Measurements from ENCODE around the gene DYSF.

DNA sequence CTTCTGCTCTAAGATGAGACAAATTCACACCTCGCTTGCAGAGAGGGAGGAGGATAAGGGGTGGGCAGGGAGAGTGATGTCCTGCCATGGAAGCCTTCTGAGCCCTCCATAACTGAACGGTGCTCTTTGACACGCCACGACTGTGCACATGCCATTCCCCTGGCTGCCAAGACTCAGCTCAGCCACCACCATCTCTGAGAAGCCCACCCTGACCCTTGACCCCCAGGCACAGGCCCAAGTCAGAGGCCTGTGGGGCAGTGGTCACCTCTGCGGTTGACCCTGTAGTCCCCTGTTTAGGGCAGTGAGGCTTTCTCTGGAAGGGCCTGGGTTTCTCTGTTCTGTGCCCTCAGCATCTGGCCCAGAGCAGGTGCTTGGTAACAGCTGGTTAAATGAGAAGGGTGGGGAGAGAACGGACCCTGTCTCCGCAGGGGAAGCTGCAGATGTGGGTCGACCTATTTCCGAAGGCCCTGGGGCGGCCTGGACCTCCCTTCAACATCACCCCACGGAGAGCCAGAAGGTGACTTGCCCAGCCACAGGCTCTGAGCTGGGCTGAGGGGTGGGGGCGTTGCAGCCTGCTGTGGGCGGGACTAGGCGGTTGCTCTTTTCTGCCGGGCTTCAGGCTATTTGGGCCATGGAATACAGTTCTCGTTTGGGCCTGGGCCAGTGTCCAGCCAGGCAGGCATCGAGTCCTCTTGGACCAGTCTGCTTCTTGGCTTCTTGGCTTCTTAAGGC is 215.1 kb downstream of the DYSF start:
- TF ChIP-seq CTCF (IDR thresholded peaks at IDR 0.05), result no peak
- no peak for TF ChIP-seq EZH2 (IDR thresholded peaks at IDR 0.05; ENCODE audit: borderline replicate concordance, insufficient read depth, low read depth, low read length, poor library complexity, severe bottlenecking)

Measured in B cell (primary cell).